BJ (cell line): Measurements from ENCODE around the gene CASD1. TPM values are rescaled to one million over a fixed set of nuclear protein-coding genes. Genes with fewer than 3 reads are reported as not detected.
A peak's percentile ranks its signal among the peaks of the same experiment; 100 is the strongest.

ENCODE experiments used
- CTCF ChIA-PET: fragments of 350-600 bp; formaldehyde crosslinking; extraction: SDS; loops from one replicate; lab custom pipeline; 2021; ENCODE audit warnings: antibody characterized with exemption, inconsistent platforms; lab: Yijun Ruan, JAX
- POLR2A ChIA-PET: fragments of 300-600 bp; sonication (Branson Sonifier 250); formaldehyde crosslinking; extraction: SDS; loops from one replicate; lab custom pipeline; 2021; ENCODE audit warnings: antibody characterized with exemption; lab: Charles Lee
- DNase-seq: peaks from one replicate; pipeline ENCODE4 v3.0.0-alpha.2; 2011; ENCODE audit warnings: low read depth
- H3K27me3 ChIP-seq: 2 replicates; pipeline ENCODE4 v1.6.0; 2011; ENCODE audit warnings: low read length; ENCODE audit not compliant: control insufficient read depth, insufficient read depth
- H3K36me3 ChIP-seq: 2 replicates; pipeline ENCODE4 v1.5.1; 2011; ENCODE audit warnings: low read length; ENCODE audit not compliant: control insufficient read depth, insufficient read depth
- H3K4me3 ChIP-seq: 2 replicates; pipeline ENCODE4 v1.5.1; 2011; ENCODE audit warnings: low read depth, mild to moderate bottlenecking, control low read depth, low read length
- polyA plus RNA-seq: library from polyadenylated mRNA; depleted of rRNA; stranded (reverse); fragments of >200 nt; gene quantifications from 2 replicates; pipeline ENCODE4 v1.2.3, GENCODE V29; 2011
- TF ChIP-seq, protein P1 (sequence below): IDR thresholded peaks from 2 replicates; pipeline ENCODE4 v1.5.1; 2011; ENCODE audit warnings: low read depth, mild to moderate bottlenecking, control low read depth, inconsistent platforms, low read length, moderate library complexity; ENCODE audit not compliant: insufficient read depth

The CASD1 gene
- polyA plus RNA-seq, 1 experiment, result 4.2 TPM

DNA sequence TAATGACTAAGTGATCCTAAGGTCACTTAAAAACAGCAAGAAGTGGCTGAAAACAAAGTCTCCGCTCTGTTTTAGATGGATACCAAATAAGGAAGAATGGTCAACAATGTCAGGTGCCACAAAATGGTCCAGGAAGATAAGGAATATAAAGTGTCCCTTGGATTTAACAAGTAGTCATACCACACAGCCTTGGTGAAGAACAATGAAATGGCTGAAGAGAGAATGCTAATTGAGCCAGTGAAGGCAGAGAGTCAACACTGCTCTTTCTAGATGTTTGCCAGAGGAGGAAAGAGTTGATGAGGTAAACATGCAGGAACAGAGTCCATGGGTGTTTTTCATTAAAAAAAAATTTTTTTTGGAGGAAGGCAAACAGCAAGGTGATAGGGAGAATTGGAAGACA is 2.1 kb upstream of the CASD1 start:
- TF ChIP-seq, protein P1, sequence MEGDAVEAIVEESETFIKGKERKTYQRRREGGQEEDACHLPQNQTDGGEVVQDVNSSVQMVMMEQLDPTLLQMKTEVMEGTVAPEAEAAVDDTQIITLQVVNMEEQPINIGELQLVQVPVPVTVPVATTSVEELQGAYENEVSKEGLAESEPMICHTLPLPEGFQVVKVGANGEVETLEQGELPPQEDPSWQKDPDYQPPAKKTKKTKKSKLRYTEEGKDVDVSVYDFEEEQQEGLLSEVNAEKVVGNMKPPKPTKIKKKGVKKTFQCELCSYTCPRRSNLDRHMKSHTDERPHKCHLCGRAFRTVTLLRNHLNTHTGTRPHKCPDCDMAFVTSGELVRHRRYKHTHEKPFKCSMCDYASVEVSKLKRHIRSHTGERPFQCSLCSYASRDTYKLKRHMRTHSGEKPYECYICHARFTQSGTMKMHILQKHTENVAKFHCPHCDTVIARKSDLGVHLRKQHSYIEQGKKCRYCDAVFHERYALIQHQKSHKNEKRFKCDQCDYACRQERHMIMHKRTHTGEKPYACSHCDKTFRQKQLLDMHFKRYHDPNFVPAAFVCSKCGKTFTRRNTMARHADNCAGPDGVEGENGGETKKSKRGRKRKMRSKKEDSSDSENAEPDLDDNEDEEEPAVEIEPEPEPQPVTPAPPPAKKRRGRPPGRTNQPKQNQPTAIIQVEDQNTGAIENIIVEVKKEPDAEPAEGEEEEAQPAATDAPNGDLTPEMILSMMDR, result no peak
- CTCF ChIA-PET, result no interaction called here
- no peak for DNase-seq
- POLR2A ChIA-PET, result no interaction called here
- H3K27me3 ChIP-seq, result no peaks in the 10 kb centered on the region
- H3K4me3 ChIP-seq, result no peak overlapping the region
- H3K36me3 ChIP-seq, result no peaks in the 10 kb centered on the region

DNA sequence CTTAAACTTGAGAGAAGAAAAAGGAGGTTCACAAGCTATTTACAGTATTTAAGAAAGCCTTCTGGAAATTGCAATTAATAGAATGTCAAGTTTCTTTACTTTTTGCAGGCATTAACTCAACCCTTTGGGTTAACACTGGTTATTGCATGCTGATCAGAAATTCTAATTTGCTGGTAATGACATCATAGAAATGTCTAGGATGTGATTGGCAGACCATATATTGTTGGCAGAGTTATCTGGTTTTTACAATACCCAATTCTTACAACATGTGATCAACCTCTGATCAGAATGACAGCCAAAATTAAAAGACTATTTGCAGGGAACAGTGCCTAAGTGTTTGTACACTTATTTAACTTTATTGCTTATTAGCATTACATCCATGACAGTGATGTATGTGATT is 1.6 kb upstream of the CASD1 start:
- CTCF ChIA-PET, result no interaction called here
- no peaks in the 10 kb centered on the region for H3K36me3 ChIP-seq
- TF ChIP-seq, protein P1, result no peak
- no peak for DNase-seq
- no peak overlapping the region for H3K4me3 ChIP-seq
- POLR2A ChIA-PET, result no interaction called here
- H3K27me3 ChIP-seq, result no peaks in the 10 kb centered on the region

DNA sequence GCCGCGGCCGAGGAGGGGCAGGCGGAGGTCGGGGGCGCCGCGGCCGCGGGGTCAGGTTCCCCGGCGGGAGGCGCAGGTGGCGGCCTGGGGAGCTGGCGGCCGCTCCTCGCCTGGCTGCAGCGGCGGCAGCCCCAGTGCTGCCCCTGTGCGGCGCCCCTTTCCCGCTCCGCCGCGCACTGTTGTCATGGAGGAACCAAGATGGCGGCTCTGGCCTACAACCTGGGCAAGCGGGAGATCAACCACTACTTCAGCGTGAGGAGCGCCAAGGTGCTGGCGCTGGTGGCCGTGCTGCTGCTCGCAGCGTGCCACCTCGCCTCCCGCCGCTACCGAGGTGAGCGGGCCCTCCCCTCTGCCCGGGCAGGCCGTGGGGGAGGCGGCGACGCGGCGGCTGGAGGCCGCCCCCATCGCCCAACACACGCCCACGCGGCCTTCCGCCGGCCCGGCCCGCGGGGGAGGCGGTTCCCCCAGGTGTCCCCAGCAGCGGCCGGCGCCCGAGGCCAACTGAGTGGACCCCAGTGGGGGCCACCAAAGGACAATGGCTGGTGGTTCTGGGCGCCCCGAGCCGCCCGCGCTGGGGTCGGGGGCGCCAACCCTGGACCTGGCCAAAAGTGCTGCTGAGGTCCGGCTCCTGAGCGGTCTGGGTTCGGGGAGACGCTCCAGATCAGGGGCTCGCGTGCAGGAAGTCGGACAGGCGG is 425 bp downstream of the CASD1 start:
- Histone ChIP-seq H3K4me3 (peak overlapping the region; percentile 80), H3K27me3 (no peaks in the 10 kb centered on the region), H3K36me3 (no peaks in the 10 kb centered on the region)
- CTCF ChIA-PET, result interaction anchor here (1.0 kb wide), 1 partner anchor 147 kb away, joined by 3 read pairs; no protein-coding TSS in a partner anchor
- TF ChIP-seq, protein P1, result peak; percentile 31
- POLR2A ChIA-PET, result no interaction called here
- DNase-seq, result no peak

DNA sequence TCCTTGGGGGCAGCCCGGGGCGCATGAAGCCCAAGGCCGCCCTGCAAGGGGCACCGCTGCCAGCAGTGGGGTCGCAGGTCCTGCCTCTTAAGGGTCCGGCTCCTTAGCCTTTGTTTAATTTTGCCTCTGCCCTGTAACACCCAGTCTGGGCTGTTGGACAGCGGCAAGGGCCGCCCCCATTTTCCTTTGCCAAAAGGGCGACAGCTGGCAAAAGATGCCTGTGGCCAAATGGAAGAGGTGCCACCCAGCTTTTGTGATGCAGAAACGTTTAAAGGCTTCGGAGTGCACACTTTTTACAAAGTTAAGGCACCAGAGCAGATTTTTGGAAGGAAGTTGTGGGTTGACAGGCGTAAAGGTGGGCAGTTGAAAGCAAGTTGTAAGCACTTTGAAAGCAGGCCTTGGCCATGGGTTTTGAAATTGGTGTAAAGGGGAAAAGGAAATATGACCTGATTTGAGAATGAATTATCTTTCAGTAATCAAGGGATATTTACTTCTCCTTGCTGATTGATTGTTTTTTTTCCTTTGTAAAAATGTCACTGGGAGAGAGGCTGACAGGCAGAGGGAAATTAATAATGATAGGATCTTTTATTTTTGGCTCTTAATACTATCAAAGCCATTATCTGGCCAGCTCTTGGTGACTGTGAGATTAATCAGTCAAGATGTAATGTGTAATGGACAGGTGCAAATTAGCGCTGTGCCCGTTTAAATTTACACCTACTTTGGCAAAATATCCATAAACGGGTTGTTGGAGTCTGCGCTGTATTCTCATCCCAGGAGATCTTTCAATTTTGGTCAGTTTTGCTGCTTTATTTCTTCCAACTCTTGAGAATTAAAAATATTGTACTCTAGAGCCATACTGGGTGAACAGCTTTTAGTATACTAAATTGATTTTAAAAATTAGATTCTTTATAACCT is 1.2 kb downstream of the CASD1 start:
- H3K36me3 ChIP-seq, result no peaks in the 10 kb centered on the region
- ChIA-PET POLR2A (no interaction called here), CTCF (interaction anchor here (1.0 to 1.4 kb wide), 2 partner anchors 145 to 146 kb away, joined by 3 read pairs; partner anchors contain the start of gene SGCE)
- no peak for DNase-seq
- H3K4me3 ChIP-seq, result peak overlapping the region; percentile 80
- TF ChIP-seq, protein P1, result no peak
- H3K27me3 ChIP-seq, result no peaks in the 10 kb centered on the region

DNA sequence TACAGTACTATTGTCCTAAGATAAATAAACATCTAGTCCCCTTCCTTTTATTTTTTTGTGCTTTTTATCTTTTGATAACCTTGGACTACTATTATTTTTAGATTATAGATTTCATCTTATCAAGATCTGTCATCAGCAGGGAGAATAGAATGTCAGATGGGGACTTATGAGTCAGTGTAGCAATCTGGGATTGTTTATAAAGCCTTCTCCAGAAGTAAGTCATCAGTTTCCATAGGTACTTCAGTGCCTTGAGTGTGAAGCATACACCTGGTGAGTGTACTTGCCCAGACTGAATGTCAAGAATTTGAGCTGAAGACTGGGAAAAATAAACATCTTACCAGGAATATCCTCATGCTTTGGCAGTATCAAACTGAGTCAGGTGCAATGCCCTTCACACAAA is 2.1 kb downstream of the CASD1 start:
- no peak overlapping the region for H3K4me3 ChIP-seq
- no peak for DNase-seq
- TF ChIP-seq, protein P1, result no peak
- no peaks in the 10 kb centered on the region for H3K27me3 ChIP-seq
- CTCF ChIA-PET, result interaction anchor here (1.4 kb wide), 1 partner anchor 144 kb away, joined by 3 read pairs; the partner anchor contains the start of gene SGCE
- POLR2A ChIA-PET, result no interaction called here
- H3K36me3 ChIP-seq, result no peaks in the 10 kb centered on the region
